Measurements from ENCODE around the gene RASSF3. TPM values are rescaled to one million over a fixed set of nuclear protein-coding genes. Genes with fewer than 3 reads are reported as not detected.

Gene RASSF3
- polyA plus RNA-seq, 1 donor from 2014 or later: 0.06 TPM

GRCh38 chr12:64701283-64701682 lies 91.0 kb downstream of the RASSF3 start:
- Histone ChIP-seq H3K27ac (ENCODE audit: low read length) (no peak overlapping the region), H3K4me3 (ENCODE audit: low read length) (no peak overlapping the region), H3K4me2 (ENCODE audit: low read length) (no peak overlapping the region), H3K36me3 (ENCODE audit: insufficient read depth, low read length) (no peaks in the 10 kb centered on the region), H3K9me2 (ENCODE audit: insufficient read depth, low read length) (no peaks in the 10 kb centered on the region), H4K20me1 (ENCODE audit: insufficient read depth) (no peaks in the 10 kb centered on the region), H3K9ac (ENCODE audit: low read length) (no peak overlapping the region), H3K9me3 (ENCODE audit: low read length) (no peaks in the 10 kb centered on the region), H3K79me2 (replicated peaks; ENCODE audit: insufficient read depth, low read length) (no peaks in the 10 kb centered on the region), H3K27me3 (ENCODE audit: insufficient read depth, low read depth, low read length) (no peaks in the 10 kb centered on the region), H2AFZ (ENCODE audit: low read depth, low read length) (no peak overlapping the region), H3F3A (ENCODE audit: insufficient read depth, low read length, poor library complexity, severe bottlenecking) (no peaks in the 10 kb centered on the region)
- no peak for TF ChIP-seq CTCF (IDR thresholded peaks at IDR 0.05; ENCODE audit: poor library complexity, severe bottlenecking)

- Histone ChIP-seq H3F3A (ENCODE audit: insufficient read depth, low read length, poor library complexity, severe bottlenecking) (no peaks in the 10 kb centered on the region), H3K9me3 (ENCODE audit: low read length) (no peaks in the 10 kb centered on the region), H3K9me2 (ENCODE audit: insufficient read depth, low read length) (no peaks in the 10 kb centered on the region), H2AFZ (ENCODE audit: low read depth, low read length) (no peak overlapping the region), H3K4me2 (ENCODE audit: low read length) (no peak overlapping the region), H4K20me1 (ENCODE audit: insufficient read depth) (no peaks in the 10 kb centered on the region), H3K9ac (ENCODE audit: low read length) (no peak overlapping the region), H3K4me3 (ENCODE audit: low read length) (no peak overlapping the region), H3K79me2 (replicated peaks; ENCODE audit: insufficient read depth, low read length) (no peaks in the 10 kb centered on the region), H3K36me3 (ENCODE audit: insufficient read depth, low read length) (no peaks in the 10 kb centered on the region), H3K27ac (ENCODE audit: low read length) (no peak overlapping the region), H3K27me3 (ENCODE audit: insufficient read depth, low read depth, low read length) (no peaks in the 10 kb centered on the region)
- TF ChIP-seq EZH2 (IDR thresholded peaks at IDR 0.05; ENCODE audit: borderline replicate concordance, insufficient read depth, low read length, poor library complexity, severe bottlenecking) (no peak), RAD21 (conservative IDR thresholded peaks at IDR 0.05) (no peak), MXI1 (conservative IDR thresholded peaks at IDR 0.05; ENCODE audit: poor library complexity, severe bottlenecking) (no peak), REST (IDR thresholded peaks at IDR 0.05; ENCODE audit: borderline replicate concordance) (no peak), SMC3 (conservative IDR thresholded peaks at IDR 0.05; ENCODE audit: poor library complexity) (no peak)
Observed at GRCh38 chr12:64706306-64706705, 96.0 kb downstream of the RASSF3 start.

- Histone ChIP-seq H3K79me2 (replicated peaks; ENCODE audit: insufficient read depth, low read length) (no peaks in the 10 kb centered on the region), H3K4me3 (ENCODE audit: low read length) (no peak overlapping the region), H3K9me3 (ENCODE audit: low read length) (no peaks in the 10 kb centered on the region), H4K20me1 (ENCODE audit: insufficient read depth) (no peaks in the 10 kb centered on the region), H3F3A (ENCODE audit: insufficient read depth, low read length, poor library complexity, severe bottlenecking) (no peaks in the 10 kb centered on the region), H3K27ac (ENCODE audit: low read length) (no peak overlapping the region), H2AFZ (ENCODE audit: low read depth, low read length) (no peak overlapping the region), H3K9ac (ENCODE audit: low read length) (no peak overlapping the region), H3K9me2 (ENCODE audit: insufficient read depth, low read length) (no peaks in the 10 kb centered on the region), H3K4me2 (ENCODE audit: low read length) (no peak overlapping the region), H3K36me3 (ENCODE audit: insufficient read depth, low read length) (no peaks in the 10 kb centered on the region), H3K27me3 (ENCODE audit: insufficient read depth, low read depth, low read length) (no peaks in the 10 kb centered on the region)
- TF ChIP-seq SMC3 (conservative IDR thresholded peaks at IDR 0.05; ENCODE audit: poor library complexity) (no peak), REST (IDR thresholded peaks at IDR 0.05; ENCODE audit: borderline replicate concordance) (no peak), POLR2AphosphoS5 (IDR thresholded peaks at IDR 0.05) (no peak), MXI1 (conservative IDR thresholded peaks at IDR 0.05; ENCODE audit: poor library complexity, severe bottlenecking) (no peak), TAF1 (IDR thresholded peaks at IDR 0.05; ENCODE audit: low read depth) (no peak), RAD21 (conservative IDR thresholded peaks at IDR 0.05) (no peak), CTCF (IDR thresholded peaks at IDR 0.05; ENCODE audit: poor library complexity, severe bottlenecking) (no peak), EZH2 (IDR thresholded peaks at IDR 0.05; ENCODE audit: borderline replicate concordance, insufficient read depth, low read length, poor library complexity, severe bottlenecking) (no peak), EP300 (conservative IDR thresholded peaks at IDR 0.05; ENCODE audit: poor library complexity, severe bottlenecking) (no peak)
Observed at GRCh38 chr12:64706857-64707256, 96.6 kb downstream of the RASSF3 start.

Measured in neural cell (in vitro differentiated cells).